GM12892 (cell line): Measurements from ENCODE around the gene RAPGEFL1.

Experiments used
- POLR2AphosphoS5 ChIP-seq: IDR thresholded peaks from 2 replicates; pipeline ENCODE4 v1.6.1; 2011; ENCODE audit warnings: low read depth, low read length, control low read depth
- TAF1 ChIP-seq: IDR thresholded peaks from 2 replicates; pipeline ENCODE4 v1.6.1; 2011; ENCODE audit warnings: low read depth, mild to moderate bottlenecking, control low read depth, low read length, borderline replicate concordance

GRCh38 chr17:40218740-40219593, 41.7 kb downstream of the RAPGEFL1 start, which contains the start of gene WIPF2:
- TF ChIP-seq POLR2AphosphoS5 (peak; percentile 60; the same call in 1 of the 2 replicates), TAF1 (no peak)
